Astrocyte (in vitro differentiated cells and primary cell): ENCODE measurements around the gene ESAM.

ENCODE experiments used
- CTCF ChIP-seq: IDR thresholded peaks from 2 replicates; pipeline ENCODE4 v1.5.1; 2011; ENCODE audit warnings: low read depth, mild to moderate bottlenecking, inconsistent platforms, low read length, moderate library complexity; ENCODE audit not compliant: insufficient read depth
- EZH2 ChIP-seq: IDR thresholded peaks from 2 replicates; pipeline ENCODE4 v1.6.1; 2012; ENCODE audit warnings: mild to moderate bottlenecking, low read length, inconsistent platforms; ENCODE audit not compliant: insufficient read depth

GRCh38 chr11:124769806-124770774, 8.0 kb upstream of the ESAM start:
- TF ChIP-seq CTCF (no peak), EZH2 (no peak)
